ENCODE data around the gene ZAP70.

- TF ChIP-seq CTCF (IDR thresholded peaks at IDR 0.05) (no peak), POLR2A (IDR thresholded peaks at IDR 0.05) (no peak)
Measured at GRCh38 chr2:97691166-97691565, 22.2 kb upstream of the ZAP70 start.

Data from right lobe of liver (tissue), 4 donors.